SK-N-SH (cell line): ENCODE data around the gene WFDC2. TPM values are rescaled to one million over a fixed set of nuclear protein-coding genes. Genes with fewer than 3 reads are reported as not detected.
A peak's percentile ranks its signal among the peaks of the same experiment; 100 is the strongest.

ENCODE experiments used
- CTCF ChIA-PET: fragments of 300-600, 350-600 bp; formaldehyde crosslinking; extraction: SDS; loops from one replicate; lab custom pipeline; 2021; lab: Yijun Ruan, JAX
- POLR2A ChIA-PET: fragments of 350-600 bp; sonication (Branson Sonifier 250); formaldehyde crosslinking; extraction: SDS; loops from one replicate; lab custom pipeline; 2020; ENCODE audit warnings: antibody characterized with exemption, inconsistent platforms; lab: Yijun Ruan, JAX
- DNase-seq: peaks from one replicate; pipeline ENCODE4 v3.0.0; 2012
- H2AFZ ChIP-seq: fragments of 200-600 bp; sonication (generic); 2 replicates; pipeline ENCODE4 v1.8.1; 2016; ENCODE audit warnings: antibody characterized with exemption, mild to moderate bottlenecking, low read depth
- H3F3A ChIP-seq: fragments of 200-600 bp; sonication (generic); replicated peaks from 2 replicates; pipeline ENCODE3; 2016; ENCODE audit warnings: antibody characterized with exemption, mild to moderate bottlenecking; ENCODE audit not compliant: insufficient read depth
- H3K27ac ChIP-seq, 2 experiments: fragments of 200-500 bp in 1 of 2; fragments of 200-600 bp in 1 of 2; sonication (Bioruptor generic) in 1 of 2; sonication (generic), shearing (Covaris generic) in 1 of 2; 2 replicates each; pipeline versions ENCODE4 v1.5.1 to v1.6.1; 2014 to 2016; ENCODE audit warnings: low read depth in 2 of 2, inconsistent platforms in 1 of 2, low read length in 1 of 2, mild to moderate bottlenecking in 1 of 2, mixed read lengths in 1 of 2
- H3K27me3 ChIP-seq: fragments of 200-600 bp; sonication (generic), shearing (Covaris generic); 2 replicates; pipeline ENCODE4 v1.6.1; 2016; ENCODE audit warnings: mixed run types; ENCODE audit not compliant: insufficient read depth
- H3K36me3 ChIP-seq, 2 experiments: fragments of 200-500 bp in 1 of 2; fragments of 200-600 bp in 1 of 2; sonication (Bioruptor generic) in 1 of 2; sonication (generic) in 1 of 2; replicated peaks in 1 of 2; 2 replicates each; pipeline versions ENCODE3 to v1.5.1; 2014 to 2016; ENCODE audit warnings: low read length in 1 of 2, mild to moderate bottlenecking in 1 of 2; ENCODE audit not compliant: insufficient read depth in 2 of 2, control insufficient read depth in 1 of 2
- H3K4me1 ChIP-seq, 2 experiments: fragments of 200-500 bp in 1 of 2; fragments of 200-600 bp in 1 of 2; sonication (Bioruptor generic) in 1 of 2; sonication (generic), shearing (Covaris generic) in 1 of 2; 2 replicates each; pipeline versions ENCODE4 v1.5.1 to v1.6.1; 2014 to 2016; ENCODE audit warnings: low read depth in 1 of 2, low read length in 1 of 2, mixed run types in 1 of 2; ENCODE audit not compliant: insufficient read depth in 2 of 2, control insufficient read depth in 1 of 2
- H3K4me2 ChIP-seq: fragments of 200-600 bp; sonication (generic), shearing (Covaris generic); 2 replicates; pipeline ENCODE4 v1.6.1; 2017; ENCODE audit warnings: mixed run types
- H3K4me3 ChIP-seq, 2 experiments: fragments of 200-500 bp in 1 of 2; fragments of 200-600 bp in 1 of 2; sonication (Bioruptor generic) in 1 of 2; sonication (generic), shearing (Covaris generic) in 1 of 2; 2 replicates each; pipeline versions ENCODE4 v1.5.1 to v1.8.1; 2014 to 2016; ENCODE audit warnings: low read depth in 2 of 2, inconsistent platforms in 1 of 2, low read length in 1 of 2, mild to moderate bottlenecking in 1 of 2, mixed read lengths in 1 of 2, moderate library complexity in 1 of 2
- H3K79me2 ChIP-seq: fragments of 200-600 bp; sonication (generic); 2 replicates; pipeline ENCODE4 v1.8.1; 2017; ENCODE audit warnings: mild to moderate bottlenecking; ENCODE audit not compliant: insufficient read depth
- H3K9ac ChIP-seq: fragments of 200-600 bp; sonication (generic); 2 replicates; pipeline ENCODE4 v1.6.1; 2017; ENCODE audit warnings: mixed run types
- H3K9me2 ChIP-seq: fragments of 200-600 bp; sonication (generic); 2 replicates; pipeline ENCODE4 v1.6.1; 2017; ENCODE audit warnings: mixed run types
- H3K9me3 ChIP-seq: fragments of 200-600 bp; sonication (generic); 2 replicates; pipeline ENCODE4 v1.6.1; 2017; ENCODE audit warnings: mixed run types, mild to moderate bottlenecking, moderate library complexity
- H4K20me1 ChIP-seq: fragments of 200-600 bp; sonication (generic); 2 replicates; pipeline ENCODE4 v1.6.1; 2017; ENCODE audit warnings: mild to moderate bottlenecking, mixed run types; ENCODE audit not compliant: insufficient read depth
- CHD2 ChIP-seq: fragments of 150-350 bp; IDR thresholded peaks from 2 replicates; pipeline ENCODE4 v1.6.1; 2018; ENCODE audit warnings: low read length; ENCODE audit not compliant: partially characterized antibody
- ELF1 ChIP-seq: IDR thresholded peaks from 2 replicates; pipeline ENCODE4 v1.4.0; 2012
- EP300 ChIP-seq, 2 experiments: IDR thresholded peaks; 2 replicates each; pipeline versions ENCODE4 v1.4.0 to v1.6.1; 2012; ENCODE audit warnings: borderline replicate concordance in 1 of 2, low read depth in 1 of 2, low read length in 1 of 2
- GABPA ChIP-seq: IDR thresholded peaks from 2 replicates; pipeline ENCODE4 v1.4.0; 2012; ENCODE audit warnings: low read depth, mild to moderate bottlenecking
- GATA2 ChIP-seq: sonication (generic); formaldehyde crosslinking; IDR thresholded peaks from 2 replicates; pipeline ENCODE4 v1.5.0; 2020; ENCODE audit warnings: mild to moderate bottlenecking, missing genetic modification reagents
- JUND ChIP-seq: IDR thresholded peaks from 2 replicates; pipeline ENCODE4 v1.4.0; 2012
- MXI1 ChIP-seq: IDR thresholded peaks from 2 replicates; pipeline ENCODE4 v1.6.1; 2012; ENCODE audit warnings: mild to moderate bottlenecking, low read depth, low read length, improper control_type of control experiment
- NFIC ChIP-seq: IDR thresholded peaks from 2 replicates; pipeline ENCODE4 v1.4.0; 2012; ENCODE audit warnings: borderline replicate concordance
- NRF1 ChIP-seq: IDR thresholded peaks from 2 replicates; pipeline ENCODE4 v1.6.1; 2012; ENCODE audit warnings: low read depth, mild to moderate bottlenecking, low read length
- POLR2AphosphoS5 ChIP-seq: IDR thresholded peaks from 2 replicates; pipeline ENCODE4 v1.6.1; 2012; ENCODE audit warnings: low read depth, low read length
- RAD21 ChIP-seq: IDR thresholded peaks from 2 replicates; pipeline ENCODE4 v1.6.1; 2012; ENCODE audit warnings: mild to moderate bottlenecking, low read length
- RCOR1 ChIP-seq: fragments of 150-350 bp; IDR thresholded peaks from 2 replicates; pipeline ENCODE4 v1.6.1; 2017; ENCODE audit warnings: antibody characterized with exemption, low read length
- RFX5 ChIP-seq: IDR thresholded peaks from 2 replicates; pipeline ENCODE4 v1.6.1; 2012; ENCODE audit warnings: mild to moderate bottlenecking, improper control_type of control experiment, low read length
- RXRA ChIP-seq: IDR thresholded peaks from 2 replicates; pipeline ENCODE4 v1.4.0; 2012; ENCODE audit warnings: low read depth, mild to moderate bottlenecking, borderline replicate concordance
- SMC3 ChIP-seq: IDR thresholded peaks from 2 replicates; pipeline ENCODE4 v1.6.1; 2012; ENCODE audit warnings: low read depth, low read length, improper control_type of control experiment
- TAF1 ChIP-seq: IDR thresholded peaks from 2 replicates; pipeline ENCODE4 v1.6.1; 2012; ENCODE audit warnings: low read depth, mild to moderate bottlenecking, low read length, moderate library complexity, borderline replicate concordance
- TCF12 ChIP-seq: IDR thresholded peaks from 2 replicates; pipeline ENCODE4 v1.4.0; 2012
- TEAD4 ChIP-seq: IDR thresholded peaks from 2 replicates; pipeline ENCODE4 v1.4.0; 2012; ENCODE audit warnings: mild to moderate bottlenecking, borderline replicate concordance; ENCODE audit not compliant: insufficient read depth
- YY1 ChIP-seq: IDR thresholded peaks from 2 replicates; pipeline ENCODE4 v1.4.0; 2012; ENCODE audit warnings: low read depth, mild to moderate bottlenecking
- WGBS: methylation state at CpG from one replicate; pipeline ENCODE4 v1.1.6; 2017; ENCODE audit warnings: low lambda C conversion rate; 5-methylcytosine and 5-hydroxymethylcytosine counted together
- polyA plus RNA-seq, 3 experiments: library from polyadenylated mRNA; depleted of rRNA; stranded (reverse); fragments of >200 nt; gene quantifications; 2 replicates each; pipeline ENCODE4 v1.2.3, GENCODE V29; 2012
- TF ChIP-seq, protein P1 (sequence below): fragments of 150-350 bp; IDR thresholded peaks from 2 replicates; pipeline ENCODE4 v1.6.1; 2016; ENCODE audit warnings: mild to moderate bottlenecking, low read depth, low read length
- TF ChIP-seq, protein P2 (sequence below): fragments of 200-600 bp; sonication (generic); IDR thresholded peaks from 2 replicates; pipeline ENCODE4 v1.6.1; 2017; ENCODE audit warnings: antibody characterized with exemption, mild to moderate bottlenecking, moderate library complexity
- TF ChIP-seq, protein P3 (sequence below): IDR thresholded peaks from 2 replicates; pipeline ENCODE4 v1.4.0; 2012; ENCODE audit warnings: low read depth

The WFDC2 gene
- polyA plus RNA-seq, 1 of the 3 experiments (the other 2 are of a cell fraction), result 0.21 TPM

GRCh38 chr20:45426320-45427016 is 43.1 kb upstream of the WFDC2 start:
- DNase-seq, result no peak
- peaks cover 0 to 20% of the 10 kb centered on the region in 2 experiments; a peak in 1 of 4 replicates for H3K4me1 ChIP-seq
- H3K36me3 ChIP-seq, result peaks cover 11 to 37% of the 10 kb centered on the region in 2 experiments
- ChIA-PET POLR2A (interaction anchor here (0.7 to 1.6 kb wide), 6 partner anchors 11 to 84 kb away, joined by 4 to 11 read pairs (median 4); partner anchors contain the start of gene SYS1), CTCF (interaction anchor here (1.5 to 3.4 kb wide), 6 partner anchors 10 to 344 kb away, joined by 4 to 38 read pairs (median 12); partner anchors contain the start of genes PIGT and SYS1)
- no peaks in the 10 kb centered on the region for H3K79me2 ChIP-seq
- peak overlapping the region in 1 of 2 experiments; percentile 8; a peak in 1 of 4 replicates for H3K27ac ChIP-seq
- no peak overlapping the region for H3K9ac ChIP-seq
- H3K4me2 ChIP-seq, result no peak overlapping the region
- 93% methylated on average over 5 of the region's 5 CpGs for WGBS
- no peaks in the 10 kb centered on the region for H3F3A ChIP-seq
- H3K9me3 ChIP-seq, result no peaks in the 10 kb centered on the region
- no peaks in the 10 kb centered on the region for H3K9me2 ChIP-seq
- no peak overlapping the region for H3K4me3 ChIP-seq
- no peak for TF ChIP-seq MXI1
- no peak for TF ChIP-seq TCF12
- no peak for TF ChIP-seq ELF1
- TF ChIP-seq RAD21, result no peak
- no peak for TF ChIP-seq RCOR1
- TF ChIP-seq YY1, result no peak
- no peak for TF ChIP-seq RXRA
- TF ChIP-seq TAF1, result no peak
- TF ChIP-seq JUND, result no peak
- TF ChIP-seq GATA2, result no peak
- TF ChIP-seq NRF1, result no peak
- TF ChIP-seq, protein P1, sequence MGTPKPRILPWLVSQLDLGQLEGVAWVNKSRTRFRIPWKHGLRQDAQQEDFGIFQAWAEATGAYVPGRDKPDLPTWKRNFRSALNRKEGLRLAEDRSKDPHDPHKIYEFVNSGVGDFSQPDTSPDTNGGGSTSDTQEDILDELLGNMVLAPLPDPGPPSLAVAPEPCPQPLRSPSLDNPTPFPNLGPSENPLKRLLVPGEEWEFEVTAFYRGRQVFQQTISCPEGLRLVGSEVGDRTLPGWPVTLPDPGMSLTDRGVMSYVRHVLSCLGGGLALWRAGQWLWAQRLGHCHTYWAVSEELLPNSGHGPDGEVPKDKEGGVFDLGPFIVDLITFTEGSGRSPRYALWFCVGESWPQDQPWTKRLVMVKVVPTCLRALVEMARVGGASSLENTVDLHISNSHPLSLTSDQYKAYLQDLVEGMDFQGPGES, result no peak
- TF ChIP-seq, all 33 proteins: peak for 0
- Histone ChIP-seq H4K20me1 (no peaks in the 10 kb centered on the region), H2AFZ (no peak overlapping the region), H3K27me3 (no peaks in the 10 kb centered on the region)

DNA sequence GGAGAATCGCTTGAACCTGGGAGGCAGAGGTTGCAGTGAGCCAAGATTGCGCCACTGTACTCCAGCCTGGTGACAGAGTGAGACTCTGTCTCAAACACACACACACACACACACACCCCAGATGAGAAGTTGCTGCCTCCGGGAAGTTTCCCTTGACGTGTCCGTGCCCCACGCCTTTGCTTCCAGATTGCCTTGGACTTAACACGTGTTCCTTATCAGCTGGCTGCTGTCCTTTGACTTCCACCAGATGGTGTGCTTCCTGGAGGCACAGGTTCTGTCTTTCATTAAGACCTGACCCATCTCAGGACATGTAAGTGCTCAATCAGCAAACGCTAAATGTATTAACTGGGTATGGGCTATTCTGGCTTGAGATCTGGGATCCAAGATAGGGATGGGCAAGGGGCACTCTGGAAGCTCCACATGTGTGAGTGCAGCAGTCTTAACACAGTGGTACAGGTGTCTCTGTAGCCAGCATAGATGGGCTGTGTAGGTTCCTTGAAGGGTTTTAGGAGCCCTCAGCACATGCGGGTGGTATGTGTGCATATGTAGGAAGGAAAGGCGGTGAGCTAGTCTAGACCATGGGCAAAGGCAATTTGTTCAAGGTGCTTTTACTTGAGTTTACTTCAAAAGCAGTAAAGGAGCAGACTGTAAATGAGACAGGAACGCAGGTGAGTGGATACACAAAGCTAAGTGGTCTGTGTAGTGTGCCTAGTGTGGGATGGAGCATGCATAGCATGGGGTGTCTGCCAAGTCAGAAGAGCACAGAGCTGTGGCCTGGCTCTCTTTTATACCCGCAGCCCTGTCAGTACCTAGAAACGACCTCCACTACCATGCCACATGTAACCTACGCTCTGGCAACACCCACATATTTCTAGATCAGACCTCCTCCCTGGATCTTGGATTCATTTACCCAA is 42.1 kb upstream of the WFDC2 start:
- ChIA-PET CTCF (interaction anchor here (0.9 to 3.4 kb wide), 12 partner anchors 9 to 343 kb away, joined by 3 to 38 read pairs (median 6); partner anchors contain the start of genes PIGT and SYS1), POLR2A (interaction anchor here (0.7 to 1.6 kb wide), 9 partner anchors 12 to 106 kb away, joined by 3 to 11 read pairs (median 4); partner anchors contain the start of gene SYS1)
- Histone ChIP-seq H3K9ac (no peak overlapping the region), H3K27me3 (no peaks in the 10 kb centered on the region), H3K79me2 (no peaks in the 10 kb centered on the region), H3K9me2 (no peaks in the 10 kb centered on the region), H3K4me1 (peaks cover 0 to 20% of the 10 kb centered on the region in 2 experiments; a peak in 1 of 4 replicates), H3K4me3 (no peak overlapping the region), H3K27ac (peak overlapping the region in 1 of 2 experiments; percentile 64; a peak in 2 of 4 replicates), H3F3A (no peaks in the 10 kb centered on the region), H2AFZ (no peak overlapping the region), H3K4me2 (no peak overlapping the region), H3K36me3 (peaks cover 3 to 27% of the 10 kb centered on the region in 2 experiments), H3K9me3 (no peaks in the 10 kb centered on the region), H4K20me1 (no peaks in the 10 kb centered on the region)
- 83% methylated on average over 12 of the region's 14 CpGs for WGBS
- peak; percentile 80 for DNase-seq
- TF ChIP-seq, protein P2, sequence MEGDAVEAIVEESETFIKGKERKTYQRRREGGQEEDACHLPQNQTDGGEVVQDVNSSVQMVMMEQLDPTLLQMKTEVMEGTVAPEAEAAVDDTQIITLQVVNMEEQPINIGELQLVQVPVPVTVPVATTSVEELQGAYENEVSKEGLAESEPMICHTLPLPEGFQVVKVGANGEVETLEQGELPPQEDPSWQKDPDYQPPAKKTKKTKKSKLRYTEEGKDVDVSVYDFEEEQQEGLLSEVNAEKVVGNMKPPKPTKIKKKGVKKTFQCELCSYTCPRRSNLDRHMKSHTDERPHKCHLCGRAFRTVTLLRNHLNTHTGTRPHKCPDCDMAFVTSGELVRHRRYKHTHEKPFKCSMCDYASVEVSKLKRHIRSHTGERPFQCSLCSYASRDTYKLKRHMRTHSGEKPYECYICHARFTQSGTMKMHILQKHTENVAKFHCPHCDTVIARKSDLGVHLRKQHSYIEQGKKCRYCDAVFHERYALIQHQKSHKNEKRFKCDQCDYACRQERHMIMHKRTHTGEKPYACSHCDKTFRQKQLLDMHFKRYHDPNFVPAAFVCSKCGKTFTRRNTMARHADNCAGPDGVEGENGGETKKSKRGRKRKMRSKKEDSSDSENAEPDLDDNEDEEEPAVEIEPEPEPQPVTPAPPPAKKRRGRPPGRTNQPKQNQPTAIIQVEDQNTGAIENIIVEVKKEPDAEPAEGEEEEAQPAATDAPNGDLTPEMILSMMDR, result no peak
- TF ChIP-seq RFX5 (no peak), SMC3 (no peak), GATA2 (peak; percentile 100), EP300 (IDR thresholded peaks at IDR 0.05; ENCODE audit: borderline replicate concordance in 1 of 2, low read depth in 1 of 2, low read length in 1 of 2) (peak in 1 of 2 experiments; percentile 86; a peak in 2 of 4 replicates), POLR2AphosphoS5 (no peak), GABPA (no peak), CHD2 (peak; percentile 85), MXI1 (peak; percentile 95), NFIC (no peak), RCOR1 (peak; percentile 95), TEAD4 (no peak)
- TF ChIP-seq, protein P3, sequence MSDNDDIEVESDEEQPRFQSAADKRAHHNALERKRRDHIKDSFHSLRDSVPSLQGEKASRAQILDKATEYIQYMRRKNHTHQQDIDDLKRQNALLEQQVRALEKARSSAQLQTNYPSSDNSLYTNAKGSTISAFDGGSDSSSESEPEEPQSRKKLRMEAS, result no peak
- TF ChIP-seq, protein P1, result no peak
